SK-N-MC (cell line): Measurements from ENCODE around the gene RNF17.

Experiments
- DNase-seq: peaks from one replicate; pipeline ENCODE4 v3.0.0-alpha.2; 2011; ENCODE audit warnings: low read depth, low spot score
- H3K27ac ChIP-seq: fragments of 200-600 bp; sonication (generic); 2 replicates; pipeline ENCODE4 v1.5.1; 2016; ENCODE audit warnings: mixed run types
- H3K36me3 ChIP-seq: fragments of 200-600 bp; sonication (generic); 2 replicates; pipeline ENCODE4 v1.6.1; 2017; ENCODE audit warnings: antibody characterized with exemption, low read length, mixed read lengths; ENCODE audit not compliant: insufficient read depth
- H3K4me3 ChIP-seq: fragments of 200-600 bp; sonication (generic); 2 replicates; pipeline ENCODE4 v1.5.1; 2016
- H3K9ac ChIP-seq: fragments of 200-600 bp; sonication (generic); 2 replicates; pipeline ENCODE4 v1.8.0; 2017; ENCODE audit warnings: mixed run types, mixed read lengths; ENCODE audit not compliant: insufficient read length
- H3K9me3 ChIP-seq: fragments of 200-600 bp; sonication (generic); 2 replicates; pipeline ENCODE4 v1.6.1; 2017; ENCODE audit warnings: low read depth, mild to moderate bottlenecking, antibody characterized with exemption, low read length, moderate library complexity, mixed read lengths
- EZH2 ChIP-seq: fragments of 200-600 bp; sonication (generic); IDR thresholded peaks from one replicate; pipeline ENCODE4 v1.6.1; 2017; ENCODE audit warnings: antibody characterized with exemption
- FOXP2 ChIP-seq: optimal IDR thresholded peaks from 2 replicates; pipeline ENCODE3; 2011; ENCODE audit warnings: mild to moderate bottlenecking, moderate library complexity; ENCODE audit not compliant: insufficient read depth; ENCODE audit errors: extremely low read length, control extremely low read depth
- POLR2AphosphoS5 ChIP-seq: IDR thresholded peaks from 2 replicates; pipeline ENCODE4 v1.6.1; 2012; ENCODE audit warnings: mild to moderate bottlenecking, low read depth, low read length, borderline replicate concordance

The RNF17 gene

DNA sequence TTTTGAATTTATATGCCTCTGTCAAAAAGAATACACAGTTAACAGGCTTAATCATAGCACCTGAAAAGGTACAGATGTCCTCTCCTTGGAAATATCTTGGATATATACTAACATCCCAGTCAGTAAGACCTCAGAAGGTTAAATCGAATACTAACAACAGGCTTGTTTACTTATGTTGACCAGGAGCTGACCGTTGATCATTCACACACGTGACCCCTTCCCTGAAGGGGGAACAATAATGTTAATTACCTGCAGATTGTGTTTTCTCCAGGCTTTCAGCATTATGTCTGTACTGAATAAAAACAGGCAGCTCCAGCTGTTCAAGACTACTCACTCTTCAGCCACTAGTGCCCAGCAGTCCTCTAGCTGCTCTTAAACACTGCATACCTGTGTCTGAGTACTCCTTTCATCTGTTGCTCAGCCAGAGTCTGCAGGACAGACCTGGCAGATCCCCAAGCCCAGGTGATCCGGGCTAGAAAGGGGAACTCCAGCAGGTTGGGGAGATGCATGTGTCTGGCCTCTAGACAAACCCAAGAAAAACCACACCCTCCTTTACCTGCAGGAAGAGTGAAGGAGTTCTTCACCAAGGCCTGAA, 163.9 kb downstream of the RNF17 start:
- Histone ChIP-seq H3K9ac (no peak overlapping the region), H3K27ac (no peak overlapping the region), H3K9me3 (no peaks in the 10 kb centered on the region), H3K4me3 (no peak overlapping the region), H3K36me3 (no peaks in the 10 kb centered on the region)
- no peak for DNase-seq
- TF ChIP-seq POLR2AphosphoS5: no peak
- TF ChIP-seq EZH2: no peak
- no peak for TF ChIP-seq FOXP2

DNA sequence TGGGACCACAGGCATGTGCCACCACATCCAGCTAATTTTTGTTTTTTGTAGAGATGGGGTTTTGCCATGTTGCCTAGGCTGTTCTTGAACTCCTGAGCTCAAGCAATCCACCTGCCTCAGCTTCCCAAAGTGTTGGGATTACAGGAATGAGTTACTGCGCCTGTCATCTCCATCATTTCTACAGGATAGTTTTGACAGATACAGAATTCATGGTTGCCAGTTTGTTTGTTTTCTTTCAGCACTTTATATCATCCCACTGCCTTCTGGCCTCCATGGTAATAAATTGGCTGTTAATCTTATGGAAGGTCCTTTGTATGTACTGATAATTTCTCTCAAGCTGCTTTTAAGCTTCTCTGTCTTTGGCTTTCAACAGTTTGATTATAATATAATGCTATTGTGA, 165.2 kb downstream of the RNF17 start:
- Histone ChIP-seq H3K4me3 (no peak overlapping the region), H3K9me3 (no peaks in the 10 kb centered on the region), H3K36me3 (no peaks in the 10 kb centered on the region), H3K9ac (no peak overlapping the region), H3K27ac (no peak overlapping the region)
- no peak for DNase-seq
- TF ChIP-seq POLR2AphosphoS5 (no peak), EZH2 (no peak), FOXP2 (no peak)
